GM18502 (cell line): Measurements from ENCODE around the gene ITGB1.
A peak's percentile ranks its signal among the peaks of the same experiment; 100 is the strongest.
"Not testable (repeated sequence)": the region's sequence is repeated elsewhere in the genome, so short reads cannot be mapped to it uniquely, and the experiment has no call there.

Source experiments
- ATAC-seq: cut with Tn5 transposase; IDR thresholded peaks from one replicate; pipeline ENCODE4 v1.9.1; 2021; ENCODE audit warnings: mild to moderate bottlenecking; ENCODE audit not compliant: unreplicated experiment, poor library complexity

ITGB1 gene

DNA sequence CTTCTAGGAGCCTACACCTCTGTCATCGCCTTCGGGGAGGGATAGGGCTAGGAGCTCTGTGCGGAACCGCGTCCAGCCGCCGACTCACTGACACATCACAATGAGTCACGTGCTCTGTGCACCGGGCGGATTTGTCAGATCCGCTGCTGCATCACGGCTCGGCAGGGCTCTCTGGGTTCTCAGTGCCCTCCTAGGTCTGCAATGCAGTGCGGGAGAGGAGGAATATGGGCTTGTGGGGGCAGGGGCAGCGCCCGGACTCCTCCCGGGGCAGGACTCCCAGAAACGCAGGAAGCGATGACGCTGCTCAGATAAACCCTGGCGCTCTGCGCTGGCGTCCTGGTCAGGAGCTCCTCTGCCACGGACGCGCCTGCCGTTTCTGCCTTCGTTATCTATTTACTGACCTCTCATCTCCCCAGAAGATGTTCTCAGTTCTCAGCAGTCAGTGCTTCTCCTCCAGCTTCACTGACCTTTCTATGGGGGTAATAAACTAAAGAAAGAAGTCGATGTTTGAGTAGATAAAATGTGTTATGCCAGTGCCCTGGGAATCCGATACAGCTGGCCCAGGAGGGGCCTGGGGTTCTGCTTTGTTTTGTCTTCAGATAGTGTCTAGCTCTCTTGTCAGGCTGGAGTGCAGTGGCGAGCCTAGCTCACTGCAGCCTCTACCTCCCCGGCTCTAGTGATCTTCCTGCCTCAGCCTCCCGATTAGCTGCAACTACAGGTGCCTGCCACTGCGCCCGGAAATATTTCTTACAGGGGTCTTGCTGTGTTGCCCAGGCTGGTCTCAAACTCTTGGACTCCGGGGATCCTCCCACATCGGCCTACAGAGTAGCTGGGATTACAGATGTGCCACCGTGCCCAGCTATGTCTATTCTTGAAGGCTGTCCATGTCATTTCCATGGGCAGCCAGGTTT, 22.8 kb upstream of the ITGB1 start:
- ATAC-seq = peak; percentile 99

DNA sequence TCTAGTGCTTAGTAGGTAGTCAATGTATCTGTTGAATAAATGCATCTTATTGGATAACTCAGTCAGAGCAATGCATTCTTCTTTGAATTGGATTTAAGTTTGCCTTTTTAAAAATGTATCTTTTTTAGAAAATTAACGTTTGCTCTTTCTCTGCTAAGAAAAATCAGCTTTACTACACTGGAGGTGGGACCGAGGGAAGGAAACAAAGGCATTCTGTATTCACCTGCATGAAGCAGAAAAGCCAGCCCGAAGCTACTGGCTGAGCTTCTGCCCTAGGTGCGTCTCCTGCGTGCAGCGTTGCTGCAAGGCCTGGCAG, 22.2 kb upstream of the ITGB1 start:
- peak; percentile 1 for ATAC-seq

DNA sequence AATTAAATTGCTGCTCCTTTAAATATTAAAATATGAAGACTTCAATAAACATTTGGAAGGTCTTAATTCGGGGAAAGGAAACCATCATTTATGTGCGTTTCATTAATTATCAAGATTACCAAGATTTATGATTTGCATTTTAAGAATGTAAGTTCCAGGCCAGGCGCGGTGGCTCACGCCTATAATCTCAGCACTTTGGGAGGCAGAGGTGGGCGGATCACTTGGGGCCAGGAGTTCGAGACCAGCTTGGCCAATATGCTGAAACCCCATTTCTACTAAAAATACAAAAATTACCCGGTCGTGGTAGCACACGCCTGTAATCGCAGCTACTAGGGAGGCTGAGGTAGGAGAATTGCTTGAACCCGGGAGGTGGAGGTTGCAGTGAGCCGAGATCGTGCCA, 21.7 kb upstream of the ITGB1 start:
- not testable (repeated sequence) for ATAC-seq

DNA sequence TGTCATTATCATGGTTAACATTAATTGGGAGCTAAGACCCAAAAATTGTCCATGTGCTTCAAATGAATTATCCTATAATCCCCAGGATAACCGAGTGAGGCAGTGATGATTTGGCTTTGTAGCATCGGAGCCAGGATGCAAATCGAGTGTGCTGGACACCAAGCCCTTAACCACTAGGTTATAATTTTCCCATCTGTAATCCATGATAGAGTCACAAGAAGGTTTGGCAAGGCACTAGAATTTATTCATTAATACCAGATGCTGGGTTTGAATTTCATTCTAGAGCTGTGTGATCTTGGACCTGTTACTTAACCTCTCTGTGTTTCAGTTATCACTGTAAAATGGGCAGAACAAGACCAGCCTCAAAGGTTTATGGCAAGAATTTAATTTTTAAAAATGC, 21.0 kb upstream of the ITGB1 start:
- no peak for ATAC-seq

DNA sequence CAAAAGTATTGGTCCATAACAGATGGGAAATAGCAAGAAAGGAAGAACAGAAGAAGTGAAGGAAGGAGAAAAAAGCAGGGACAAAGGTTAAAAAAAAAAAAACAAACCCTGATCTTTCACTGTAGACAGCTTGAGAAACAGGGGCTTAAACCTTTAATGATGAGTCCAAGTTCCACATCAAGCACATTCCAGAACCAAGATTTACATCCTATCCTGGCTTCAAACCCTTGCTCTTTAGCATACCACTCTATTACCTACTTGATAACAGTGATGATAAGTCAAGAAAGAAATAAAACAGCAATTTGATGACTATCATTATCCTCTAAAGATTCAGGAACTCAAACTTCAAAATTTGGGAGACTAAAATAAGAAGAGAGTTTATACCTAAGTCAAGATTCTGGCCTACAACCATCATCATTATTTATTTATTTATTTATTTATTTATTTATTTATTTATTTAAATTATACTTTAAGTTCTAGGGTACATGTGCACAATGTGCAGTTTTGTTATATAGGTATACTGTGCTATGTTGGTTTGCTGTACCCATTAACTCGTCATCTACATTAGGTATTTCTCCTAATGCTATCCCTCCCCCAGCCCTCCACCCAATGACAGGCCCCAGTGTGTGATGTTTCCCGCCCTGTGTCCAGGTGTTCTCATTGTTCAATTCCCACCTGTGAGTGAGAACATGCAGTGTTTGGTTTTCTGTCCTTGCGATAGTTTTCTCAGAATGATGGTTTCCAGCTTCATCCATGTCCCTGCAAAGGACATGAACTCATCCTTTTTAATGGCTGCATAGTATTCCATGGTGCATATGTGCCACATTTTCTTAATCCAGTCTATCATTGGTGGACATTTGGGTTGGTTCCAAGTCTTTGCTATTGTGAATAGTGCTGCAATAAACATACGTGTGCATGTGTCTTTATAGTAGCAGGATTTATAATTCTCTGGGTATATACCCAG, 20.1 kb upstream of the ITGB1 start:
- not testable (repeated sequence) for ATAC-seq

DNA sequence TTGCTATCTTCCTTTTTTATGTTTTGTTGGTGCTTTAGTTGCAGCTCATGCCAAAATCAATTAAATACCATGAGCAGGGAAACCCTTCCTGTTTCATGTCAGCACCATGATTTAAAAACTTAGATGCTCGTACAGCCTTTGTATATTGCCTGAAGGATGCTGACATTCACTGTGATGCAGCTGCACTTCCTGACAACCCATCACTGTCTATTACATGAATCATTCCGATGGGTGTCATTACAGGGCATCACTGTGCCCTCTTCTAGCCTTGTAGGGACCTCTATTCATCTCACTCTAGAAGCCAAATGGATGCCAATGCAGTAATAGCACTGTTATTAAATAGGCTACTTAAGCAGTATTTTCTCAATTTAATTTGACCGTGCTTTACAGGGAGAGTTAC, 18.3 kb upstream of the ITGB1 start:
- ATAC-seq = no peak

DNA sequence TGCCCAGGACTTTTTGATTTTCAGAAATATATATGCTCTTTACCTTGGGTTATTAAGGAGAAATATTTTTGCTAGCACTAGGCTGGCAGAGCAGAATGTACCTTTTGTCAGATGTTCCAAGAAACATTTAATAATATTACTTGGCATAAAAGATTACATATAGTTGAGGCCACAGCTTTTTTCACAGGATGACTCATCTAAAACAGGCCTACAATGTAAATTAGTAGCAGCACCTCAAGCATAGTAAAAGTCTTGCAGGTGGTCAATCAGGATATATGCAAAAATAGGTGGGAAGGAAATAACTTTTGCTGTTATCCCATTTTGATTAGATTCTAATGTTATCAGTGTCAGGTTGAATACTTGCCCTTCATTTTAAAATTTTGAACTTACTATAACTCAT, 14.9 kb upstream of the ITGB1 start:
- ATAC-seq = peak; percentile 70

DNA sequence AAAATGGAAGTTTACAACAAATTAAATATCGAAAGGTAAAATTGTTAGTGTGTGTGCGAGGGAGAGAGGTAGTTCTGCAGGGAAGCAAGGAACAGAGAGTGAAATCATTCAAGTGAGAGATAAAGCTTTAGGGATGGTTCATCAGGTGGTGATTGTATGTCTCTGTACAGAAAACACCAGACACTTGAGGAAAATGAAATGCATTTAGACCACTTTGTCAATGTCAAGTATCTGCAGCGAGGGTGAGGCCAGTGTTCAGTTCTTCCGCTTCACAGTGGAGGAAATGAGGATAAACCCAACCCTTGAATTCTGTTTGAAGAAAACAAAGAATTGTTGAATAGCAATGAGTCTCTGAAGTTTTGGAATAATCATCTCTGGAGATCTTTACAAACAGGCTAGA, 14.4 kb upstream of the ITGB1 start:
- no peak for ATAC-seq

DNA sequence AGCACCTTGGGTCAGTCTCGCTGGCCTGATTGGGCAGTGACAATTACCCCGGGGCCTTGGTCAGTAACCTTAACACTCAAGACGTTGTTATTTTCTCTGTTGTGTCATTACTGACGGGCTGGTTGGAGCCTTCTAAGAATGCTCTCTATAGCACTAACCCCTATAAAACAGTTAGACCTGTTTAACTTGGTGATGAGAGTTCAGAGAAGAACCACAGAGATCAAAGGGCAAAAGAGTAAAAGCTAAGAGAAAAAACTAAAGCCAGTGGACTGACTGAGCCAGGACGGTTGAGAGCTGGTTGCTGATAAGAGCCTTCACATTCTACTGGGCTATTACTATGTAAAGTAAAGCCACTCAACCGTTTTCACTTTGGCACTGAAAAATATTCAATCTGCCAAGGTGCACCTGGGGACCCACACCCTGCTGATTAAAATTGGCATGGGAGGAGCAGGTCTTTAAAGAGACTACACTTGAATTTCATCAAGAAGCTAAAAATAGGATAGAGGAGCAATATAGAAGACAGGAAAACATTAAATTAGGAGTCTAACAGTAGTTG, 13.6 kb upstream of the ITGB1 start:
- no peak for ATAC-seq

DNA sequence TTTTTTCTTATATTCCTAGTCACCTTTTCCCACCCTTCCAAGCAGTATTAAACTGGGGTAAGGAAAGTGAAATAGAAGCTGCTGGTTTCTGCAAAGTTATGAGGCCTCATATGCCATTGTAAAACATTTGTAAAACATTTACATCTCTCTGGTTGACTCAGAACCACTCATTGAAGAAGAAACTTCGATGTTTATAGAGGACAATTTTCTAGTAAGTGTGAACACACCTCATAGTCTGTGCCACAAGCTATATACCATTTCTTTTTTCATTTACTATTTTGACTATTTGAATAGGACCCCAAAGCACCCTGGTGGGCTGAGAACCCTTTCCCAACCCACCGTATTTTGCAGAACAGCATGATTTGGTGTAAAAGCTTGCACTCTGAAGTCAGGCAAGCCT, 12.9 kb upstream of the ITGB1 start:
- peak; percentile 77 for ATAC-seq

DNA sequence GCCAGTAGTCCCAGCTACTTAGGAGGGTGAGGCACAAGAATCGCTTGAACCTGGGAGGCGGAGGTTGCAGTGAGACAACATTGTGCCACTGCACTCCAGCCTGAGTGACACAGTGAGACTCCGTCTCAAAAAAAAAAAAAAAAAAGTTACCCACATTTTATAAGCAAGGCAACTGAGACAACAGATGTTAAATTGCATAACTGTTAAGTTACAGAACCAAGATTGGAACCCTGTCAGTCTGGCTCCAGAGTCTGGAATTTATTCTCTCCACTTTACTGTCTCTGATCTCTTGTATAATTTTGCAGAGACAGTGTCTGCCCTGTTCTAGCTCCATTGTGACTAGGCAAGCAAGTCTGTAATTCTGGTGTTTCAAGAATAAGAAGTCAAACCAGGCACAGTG, 6.2 kb upstream of the ITGB1 start:
- no peak for ATAC-seq

DNA sequence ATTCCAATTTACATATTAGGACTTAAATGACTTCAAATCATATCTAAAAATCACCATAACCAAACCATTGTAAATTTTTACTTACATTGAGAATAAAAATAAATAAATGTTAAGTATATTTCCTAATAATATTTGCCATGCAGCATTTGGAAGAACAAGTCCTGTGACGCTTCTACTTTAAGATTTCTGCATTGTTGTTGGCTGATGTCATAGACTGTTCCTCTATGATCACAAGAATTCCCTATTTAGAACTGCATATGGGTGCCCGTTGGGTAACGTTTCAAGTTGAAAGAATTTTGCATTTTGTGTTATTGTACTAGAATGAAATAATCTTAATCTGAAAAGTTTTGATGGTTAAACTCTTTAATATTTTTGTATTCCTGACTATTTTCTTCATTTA, 5.1 kb upstream of the ITGB1 start:
- ATAC-seq = no peak

DNA sequence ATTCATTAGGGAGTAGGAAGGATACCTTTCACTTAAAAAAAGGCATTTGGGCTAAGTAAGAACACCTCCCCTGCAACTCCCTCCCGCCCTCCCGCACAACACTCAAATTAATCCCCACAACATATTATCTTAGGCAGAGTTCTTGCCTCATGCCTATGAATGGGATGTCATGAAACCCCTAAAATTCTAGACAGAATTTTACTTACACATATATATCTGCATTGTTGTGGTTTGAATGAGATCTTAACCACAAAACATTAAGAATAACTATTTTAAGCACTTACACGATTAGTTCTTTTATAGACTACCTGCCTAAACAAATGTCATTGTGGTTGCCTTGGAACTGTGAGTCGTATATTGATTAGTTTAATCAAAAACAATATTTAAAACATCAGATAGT, 4.5 kb upstream of the ITGB1 start:
- no peak for ATAC-seq

DNA sequence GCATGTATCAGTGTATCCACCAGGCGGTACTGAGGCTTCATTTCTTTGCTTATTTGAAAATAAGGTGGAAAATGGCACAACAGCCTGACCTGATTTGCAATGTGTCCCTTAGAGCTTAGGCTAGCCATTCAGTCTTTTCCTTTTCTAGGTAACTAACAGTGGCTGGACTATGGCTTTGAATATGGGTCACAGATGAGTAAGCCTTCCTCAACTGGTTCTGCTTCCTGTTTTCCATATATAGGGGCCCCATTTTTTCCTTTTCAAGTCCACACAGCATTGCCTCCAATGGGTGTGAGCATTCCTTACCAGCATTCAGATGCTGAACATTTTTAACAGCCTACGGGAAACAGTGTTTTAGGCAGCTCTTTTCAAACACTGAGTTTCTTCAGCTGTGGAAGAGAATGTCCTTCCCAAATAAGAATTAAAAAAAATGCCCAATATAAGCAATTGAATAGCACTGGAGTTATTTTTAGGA, 3.9 kb upstream of the ITGB1 start:
- ATAC-seq = no peak

DNA sequence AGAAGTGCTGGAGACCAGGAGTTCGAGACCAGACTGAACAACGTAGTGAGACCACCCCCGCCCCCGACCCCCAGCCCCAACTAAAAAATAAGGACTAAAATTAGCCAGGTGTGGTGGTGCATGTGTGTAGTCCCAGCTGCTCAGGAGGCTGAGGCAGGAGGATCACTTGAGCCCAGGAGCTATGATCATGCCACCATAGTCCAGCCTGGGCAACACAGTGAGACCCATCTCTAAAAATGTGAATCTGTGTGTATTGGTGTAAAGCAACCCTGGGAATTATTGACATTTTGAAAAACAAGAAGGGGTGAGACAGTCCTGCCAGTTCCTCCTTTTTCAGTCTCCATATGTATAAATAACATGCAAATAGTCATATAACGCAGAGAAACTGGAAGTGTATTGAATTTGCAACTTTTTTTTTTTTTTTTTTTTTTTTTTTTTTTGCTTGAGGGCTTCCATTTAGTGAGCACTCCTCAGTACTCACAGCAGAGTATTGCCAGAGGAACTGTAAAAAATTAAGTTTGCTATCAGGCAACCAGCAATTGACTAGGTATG, 3.4 kb upstream of the ITGB1 start:
- ATAC-seq = no peak

DNA sequence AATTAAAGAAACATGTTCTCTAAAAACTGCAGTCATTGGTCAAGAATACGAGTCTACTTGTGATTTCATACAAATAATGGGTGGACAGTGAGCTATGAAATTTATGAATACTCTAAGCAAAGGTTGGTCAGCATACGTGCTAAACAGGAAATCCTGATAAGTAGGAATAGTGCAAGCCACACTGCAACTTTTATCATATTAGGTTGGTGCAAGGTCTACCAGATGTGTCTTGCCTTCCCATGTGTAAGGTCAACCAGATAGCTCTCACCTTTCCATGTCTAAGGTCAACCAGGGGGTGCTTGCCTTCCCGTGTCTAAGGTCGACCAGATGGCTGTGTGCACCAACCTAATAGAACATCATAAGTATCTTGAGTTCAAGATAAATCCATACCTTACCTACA, 2.0 kb upstream of the ITGB1 start:
- no peak for ATAC-seq

DNA sequence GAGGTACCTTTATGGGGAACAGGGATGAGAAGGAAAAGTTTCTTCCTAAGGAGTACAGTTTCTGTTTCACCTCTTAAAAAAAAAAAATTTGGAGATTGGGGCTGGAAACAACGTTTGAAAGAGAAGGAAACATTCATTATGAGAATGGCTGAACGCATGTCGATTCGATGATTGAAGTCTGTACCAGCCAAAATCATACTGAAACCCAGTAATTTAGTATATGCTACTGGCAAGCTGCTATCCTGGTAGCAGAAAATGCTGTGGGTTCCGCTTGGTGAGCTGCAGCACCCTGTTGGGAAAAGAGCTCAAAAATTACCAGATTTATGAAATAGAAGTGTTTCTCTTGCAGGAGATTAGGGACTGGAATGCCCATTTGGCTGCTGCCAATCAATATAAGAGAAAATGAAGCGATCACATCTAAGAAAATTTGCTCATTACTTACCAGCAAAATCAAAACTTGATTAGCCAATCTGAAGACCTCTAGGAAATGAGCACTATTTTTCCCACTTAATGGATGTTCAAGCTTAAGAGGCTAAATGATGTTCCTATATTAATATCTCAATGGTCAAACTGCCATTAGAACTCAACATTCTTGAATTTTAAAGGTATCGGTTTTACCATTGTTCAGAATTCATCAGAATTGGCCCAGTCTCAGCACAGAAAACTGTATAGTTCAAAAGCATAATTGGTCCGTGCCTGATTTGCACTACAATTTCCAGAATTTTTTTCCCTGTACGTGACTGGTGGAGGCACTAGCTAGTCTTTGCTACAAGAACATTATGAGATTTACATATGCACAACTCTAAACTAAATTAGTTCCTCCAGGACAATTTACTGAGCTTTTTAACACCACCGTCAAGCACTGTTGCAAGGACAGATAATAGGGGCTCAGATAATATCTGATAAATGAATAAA, 1.2 kb upstream of the ITGB1 start:
- peak; percentile 50 for ATAC-seq

DNA sequence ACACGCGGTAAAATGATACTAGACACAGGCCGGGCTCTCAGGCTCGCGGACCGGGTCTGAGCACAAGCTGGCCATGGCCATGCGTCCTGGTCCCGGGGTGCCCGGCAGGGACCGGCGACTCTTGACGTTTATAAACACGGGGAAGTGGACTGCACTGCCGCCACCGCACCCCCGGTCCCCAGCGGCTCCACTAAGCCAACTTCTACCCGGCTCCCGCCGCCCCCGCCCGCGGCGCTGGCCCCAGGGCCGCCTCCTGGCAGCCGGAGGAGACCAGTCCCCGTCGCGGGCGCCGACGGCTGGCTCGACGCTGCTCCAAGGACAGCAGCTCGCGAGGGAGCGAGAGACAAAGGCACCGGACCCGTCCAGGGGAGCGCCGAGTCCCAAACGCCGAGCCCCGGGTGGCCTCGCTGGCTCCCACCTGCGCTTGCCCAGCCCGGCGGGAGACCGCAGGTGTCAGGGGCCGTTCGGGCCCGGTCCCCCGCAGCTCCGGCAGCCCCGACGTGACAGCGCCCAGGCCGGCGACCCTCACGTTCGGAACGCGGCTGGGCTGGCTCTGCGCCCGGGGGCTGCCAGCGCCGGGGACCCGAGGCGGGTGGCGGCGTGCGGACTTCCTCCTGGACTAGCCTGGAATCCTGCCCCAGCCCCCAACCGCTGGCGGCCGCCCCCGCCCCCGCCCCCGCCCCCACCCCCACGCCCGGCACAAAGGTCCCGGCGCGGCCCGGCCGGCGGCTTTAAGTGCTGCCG, 517 bp downstream of the ITGB1 start:
- ATAC-seq = peak; percentile 26
